Vagina (tissue), 2 donors: ENCODE results near the gene TTC13. TPM values are rescaled to one million over a fixed set of nuclear protein-coding genes. Genes with fewer than 3 reads are reported as not detected.

ENCODE experiments used
- DNase-seq, 2 donors: peaks; one replicate each; pipeline ENCODE4 v3.0.0-alpha.2; 2017; ENCODE audit errors: extremely low spot score in 2 of 2
- H3K27ac ChIP-seq: fragments of 200-600 bp; sonication (generic); one replicate; pipeline ENCODE4 v1.5.1; 2019
- H3K27me3 ChIP-seq: fragments of 200-600 bp; sonication (generic); one replicate; pipeline ENCODE4 v1.5.1; 2019
- H3K36me3 ChIP-seq, 2 donors: fragments of 200-600 bp; sonication (generic); one replicate each; pipeline ENCODE4 v1.5.1; 2017 to 2019
- H3K4me1 ChIP-seq: fragments of 200-600 bp; sonication (generic); one replicate; pipeline ENCODE4 v1.5.1; 2019
- H3K4me3 ChIP-seq, 2 donors: fragments of 200-600 bp; sonication (generic); 1 replicate in 1 of 2; 2 replicates in 1 of 2; pipeline ENCODE4 v1.5.1; 2016 to 2019
- H3K9me3 ChIP-seq: fragments of 200-600 bp; sonication (generic); one replicate; pipeline ENCODE4 v1.5.1; 2019
- CTCF ChIP-seq, 3 experiments: fragments of 450-650 bp in 2 of 3; fragments of 200-600 bp in 1 of 3; sonication (generic) in 1 of 3; IDR thresholded peaks; one replicate each; pipeline ENCODE4 v1.5.1; 2017 to 2019; ENCODE audit warnings: antibody characterized with exemption in 3 of 3, mild to moderate bottlenecking in 2 of 3, moderate library complexity in 2 of 3
- POLR2A ChIP-seq, 2 donors: fragments of 450-650 bp; IDR thresholded peaks; one replicate each; pipeline ENCODE4 v1.6.1; 2017; ENCODE audit warnings: antibody characterized with exemption in 2 of 2, mild to moderate bottlenecking in 2 of 2, moderate library complexity in 2 of 2
- POLR2AphosphoS5 ChIP-seq, 2 donors: sonication (generic); formaldehyde crosslinking; IDR thresholded peaks; one replicate each; pipeline ENCODE4 v1.9.0; 2017; ENCODE audit warnings: antibody characterized with exemption in 2 of 2, mild to moderate bottlenecking in 2 of 2, low read depth in 1 of 2; ENCODE audit not compliant: insufficient read depth in 1 of 2
- intact Hi-C: fragments of 100-400 bp; cut with DNase I; formaldehyde crosslinking; loops from one replicate; pipeline ENCODE4 v1.15.1; 2023
- total RNA-seq: library from RNA; depleted of rRNA; stranded (reverse); fragments of >200 nt; gene quantifications from one replicate; pipeline ENCODE4 v1.2.3, GENCODE V29; 2016

TTC13 gene
- total RNA-seq, 1 donor from 2014 or later = 37.1 TPM

- Histone ChIP-seq H3K27me3 (no peaks in the 10 kb centered on the region), H3K27ac (no peak overlapping the region), H3K9me3 (no peaks in the 10 kb centered on the region), H3K36me3 (peaks cover 0 to 8% of the 10 kb centered on the region in 2 donors), H3K4me3 (no peak overlapping the region), H3K4me1 (peaks cover 10% of the 10 kb centered on the region)
- TF ChIP-seq POLR2A (IDR thresholded peaks at IDR 0.05) = no peak
- no peak for TF ChIP-seq POLR2AphosphoS5 (IDR thresholded peaks at IDR 0.05; ENCODE audit: insufficient read depth in 1 of 2, low read depth in 1 of 2)
- no peak for TF ChIP-seq CTCF (IDR thresholded peaks at IDR 0.05)
- intact Hi-C loops = loop anchor here (10.0 kb wide), 1 partner anchor 120 kb away; no protein-coding TSS in a partner anchor
- no peak for DNase-seq
Observed at GRCh38 chr1:230915078-230915477, 63.6 kb downstream of the TTC13 start.

GRCh38 chr1:230913496-230913895 is 65.2 kb downstream of the TTC13 start:
- H3K4me1 ChIP-seq = peaks cover 12% of the 10 kb centered on the region
- TF ChIP-seq POLR2A (IDR thresholded peaks at IDR 0.05) = no peak
- H3K27ac ChIP-seq = no peak overlapping the region
- intact Hi-C loops = loop anchor here (10.0 kb wide), 1 partner anchor 119 kb away; no protein-coding TSS in a partner anchor
- H3K36me3 ChIP-seq = peaks cover 0 to 7% of the 10 kb centered on the region in 2 donors
- no peaks in the 10 kb centered on the region for H3K9me3 ChIP-seq
- DNase-seq = no peak
- H3K4me3 ChIP-seq = no peak overlapping the region
- H3K27me3 ChIP-seq = no peaks in the 10 kb centered on the region

GRCh38 chr1:230910755-230911117 is 67.9 kb downstream of the TTC13 start:
- H3K4me1 ChIP-seq = peaks cover 12% of the 10 kb centered on the region
- intact Hi-C loops = loop anchor here (10.0 kb wide), 1 partner anchor 116 kb away; no protein-coding TSS in a partner anchor
- H3K27me3 ChIP-seq = no peaks in the 10 kb centered on the region
- no peak overlapping the region for H3K27ac ChIP-seq
- TF ChIP-seq CTCF (IDR thresholded peaks at IDR 0.05) (no peak), POLR2AphosphoS5 (IDR thresholded peaks at IDR 0.05; ENCODE audit: insufficient read depth in 1 of 2, low read depth in 1 of 2) (no peak), POLR2A (IDR thresholded peaks at IDR 0.05) (no peak)
- no peaks in the 10 kb centered on the region for H3K9me3 ChIP-seq
- H3K4me3 ChIP-seq = no peak overlapping the region
- H3K36me3 ChIP-seq = peaks cover 0 to 7% of the 10 kb centered on the region in 2 donors
- DNase-seq = no peak

- Histone ChIP-seq H3K9me3 (no peaks in the 10 kb centered on the region), H3K27me3 (no peaks in the 10 kb centered on the region), H3K4me1 (peaks cover 12% of the 10 kb centered on the region), H3K27ac (no peak overlapping the region), H3K36me3 (peaks cover 0 to 7% of the 10 kb centered on the region in 2 donors), H3K4me3 (no peak overlapping the region)
- TF ChIP-seq POLR2AphosphoS5 (IDR thresholded peaks at IDR 0.05; ENCODE audit: insufficient read depth in 1 of 2, low read depth in 1 of 2) (no peak), CTCF (IDR thresholded peaks at IDR 0.05) (no peak), POLR2A (IDR thresholded peaks at IDR 0.05) (no peak)
- no peak for DNase-seq
- intact Hi-C loops = loop anchor here (10.0 kb wide), 1 partner anchor 115 kb away; no protein-coding TSS in a partner anchor
Observed at GRCh38 chr1:230909974-230910754, 68.5 kb downstream of the TTC13 start.

- no peaks in the 10 kb centered on the region for H3K27me3 ChIP-seq
- H3K9me3 ChIP-seq = no peaks in the 10 kb centered on the region
- no peak for TF ChIP-seq POLR2AphosphoS5 (IDR thresholded peaks at IDR 0.05; ENCODE audit: insufficient read depth in 1 of 2, low read depth in 1 of 2)
- TF ChIP-seq POLR2A (IDR thresholded peaks at IDR 0.05) = no peak
- TF ChIP-seq CTCF (IDR thresholded peaks at IDR 0.05) = no peak
- H3K4me3 ChIP-seq = no peak overlapping the region
- DNase-seq = no peak
- no peak overlapping the region for H3K27ac ChIP-seq
- peaks cover 0 to 7% of the 10 kb centered on the region in 2 donors for H3K36me3 ChIP-seq
- intact Hi-C loops = no loop called here
- peaks cover 12% of the 10 kb centered on the region for H3K4me1 ChIP-seq
Observed at GRCh38 chr1:230907472-230908205, 71.0 kb downstream of the TTC13 start.
